Retinal pigment epithelial cell (primary cell): ENCODE data around the gene SMOC2.
"Not testable (repeated sequence)": the region's sequence is repeated elsewhere in the genome, so short reads cannot be mapped to it uniquely, and the experiment has no call there.

ENCODE experiments used
- DNase-seq: peaks from one replicate; pipeline ENCODE4 v3.0.0-alpha.2; 2010; ENCODE audit warnings: low read depth
- H3K4me3 ChIP-seq: 2 replicates; pipeline ENCODE4 v1.5.1; 2011; ENCODE audit warnings: mild to moderate bottlenecking, low read length, control low read depth, moderate library complexity
- CTCF ChIP-seq: conservative IDR thresholded peaks from 2 replicates; pipeline ENCODE4 v1.5.1; 2011; ENCODE audit warnings: low read depth, low read length, control low read depth, inconsistent platforms

SMOC2 gene

GRCh38 chr6:168532070-168532469, 91.1 kb downstream of the SMOC2 start:
- no peak for TF ChIP-seq CTCF
- no peak for DNase-seq
- H3K4me3 ChIP-seq = no peak overlapping the region

- H3K4me3 ChIP-seq = no peak overlapping the region
- TF ChIP-seq CTCF = no peak
- DNase-seq = no peak
These were observed 92.4 kb downstream of the SMOC2 start for GRCh38 chr6:168533414-168533813.

- DNase-seq = no peak
- TF ChIP-seq CTCF = no peak
- no peak overlapping the region for H3K4me3 ChIP-seq
These were observed 93.3 kb downstream of the SMOC2 start for GRCh38 chr6:168534265-168534664.

- no peak for TF ChIP-seq CTCF
- H3K4me3 ChIP-seq = no peak overlapping the region
- no peak for DNase-seq
These were observed 94.7 kb downstream of the SMOC2 start for GRCh38 chr6:168535711-168536110.

- DNase-seq = no peak
- no peak overlapping the region for H3K4me3 ChIP-seq
- TF ChIP-seq CTCF = no peak
These were observed 95.2 kb downstream of the SMOC2 start for GRCh38 chr6:168536196-168536595.

DNA sequence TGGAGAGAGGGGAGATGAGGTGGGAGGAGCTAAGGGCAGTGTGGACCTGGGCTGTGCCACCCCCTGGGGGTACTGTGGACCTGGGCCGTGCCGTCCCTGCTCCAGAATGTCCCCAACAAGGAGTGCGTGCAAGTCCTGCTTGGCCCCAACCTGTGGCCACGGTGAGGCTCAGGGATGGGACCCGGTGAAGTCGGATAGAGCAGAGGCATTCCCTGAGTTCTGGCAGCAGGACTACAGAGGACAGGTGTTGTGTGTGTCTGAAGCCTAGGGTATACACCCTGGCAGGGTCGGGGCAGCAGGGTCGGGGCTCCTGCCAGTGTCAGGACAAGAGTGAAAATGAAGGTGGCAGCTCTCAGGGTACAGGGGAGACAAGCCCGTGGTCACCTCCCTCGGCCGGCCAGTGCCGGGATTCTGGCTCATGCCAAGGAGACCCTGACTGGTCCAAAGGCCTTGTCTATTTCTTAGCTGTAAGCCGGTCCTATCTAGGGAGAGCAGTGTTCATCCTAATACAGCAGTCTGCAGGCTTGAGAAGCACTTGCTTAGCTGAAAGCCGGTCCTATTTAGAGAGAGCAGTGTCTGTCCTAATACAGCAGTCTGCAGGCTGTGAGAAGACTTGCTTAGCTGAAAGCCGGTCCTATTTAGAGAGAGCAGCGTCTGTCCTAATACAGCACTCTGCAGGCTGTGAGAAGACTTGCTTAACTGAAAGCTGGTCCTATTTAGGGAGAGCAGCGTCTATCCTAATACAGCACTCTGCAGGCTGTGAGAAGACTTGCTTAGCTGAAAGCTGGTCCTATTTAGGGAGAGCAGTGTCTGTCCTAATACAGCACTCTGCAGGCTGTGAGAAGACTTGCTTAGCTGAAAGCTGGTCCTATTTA, 95.9 kb downstream of the SMOC2 start:
- no peak for TF ChIP-seq CTCF
- DNase-seq = no peak
- H3K4me3 ChIP-seq = no peak overlapping the region

- DNase-seq = no peak
- TF ChIP-seq CTCF = no peak
- no peak overlapping the region for H3K4me3 ChIP-seq
These were observed 96.5 kb downstream of the SMOC2 start for GRCh38 chr6:168537540-168537884.

DNA sequence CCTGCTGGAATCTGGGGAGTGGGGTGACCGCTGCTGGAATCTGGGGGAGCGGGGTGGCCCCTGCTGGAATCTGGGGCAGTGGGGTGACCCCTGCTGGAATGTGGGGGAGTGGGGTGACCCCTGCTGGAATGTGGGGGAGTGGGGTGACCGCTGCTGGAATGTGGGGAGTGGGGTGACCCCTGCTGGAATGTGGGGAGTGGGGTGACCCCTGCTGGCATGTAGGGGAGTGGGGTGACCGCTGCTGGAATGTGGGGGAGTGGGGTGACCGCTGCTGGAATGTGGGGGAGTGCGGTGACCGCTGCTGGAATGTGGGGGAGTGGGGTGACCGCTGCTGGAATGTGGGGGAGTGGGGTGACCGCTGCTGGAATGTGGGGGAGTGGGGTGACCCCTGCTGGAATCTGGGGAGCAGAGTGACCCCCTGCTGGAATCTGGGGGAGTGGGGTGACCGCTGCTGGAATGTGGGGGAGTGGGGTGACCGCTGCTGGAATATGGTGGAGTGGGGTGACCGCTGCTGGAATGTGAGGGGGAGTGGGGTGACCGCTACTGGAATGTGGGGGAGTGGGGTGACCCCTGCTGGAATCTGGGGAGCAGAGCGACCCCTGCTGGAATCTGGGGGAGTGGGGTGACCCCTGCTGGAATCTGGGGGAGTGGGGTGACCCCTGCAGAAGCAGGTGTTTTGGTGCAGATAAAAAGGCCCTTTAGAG, 97.4 kb downstream of the SMOC2 start:
- DNase-seq, H3K4me3 ChIP-seq: not testable (repeated sequence)
